Testis (tissue), 2 donors: ENCODE results near the gene SHF.

ENCODE experiments used
- POLR2A ChIP-seq: fragments of 450-650 bp; IDR thresholded peaks from one replicate; pipeline ENCODE4 v1.6.1; 2017; ENCODE audit warnings: antibody characterized with exemption, mild to moderate bottlenecking, moderate library complexity
- TF ChIP-seq, protein P1 (sequence below), 3 experiments: fragments of 450-650 bp in 2 of 3; fragments of 200-600 bp in 1 of 3; sonication (generic) in 1 of 3; IDR thresholded peaks; one replicate each; pipeline ENCODE4 v1.5.1; 2016 to 2019; ENCODE audit warnings: antibody characterized with exemption in 3 of 3, mild to moderate bottlenecking in 2 of 3, moderate library complexity in 1 of 3

DNA sequence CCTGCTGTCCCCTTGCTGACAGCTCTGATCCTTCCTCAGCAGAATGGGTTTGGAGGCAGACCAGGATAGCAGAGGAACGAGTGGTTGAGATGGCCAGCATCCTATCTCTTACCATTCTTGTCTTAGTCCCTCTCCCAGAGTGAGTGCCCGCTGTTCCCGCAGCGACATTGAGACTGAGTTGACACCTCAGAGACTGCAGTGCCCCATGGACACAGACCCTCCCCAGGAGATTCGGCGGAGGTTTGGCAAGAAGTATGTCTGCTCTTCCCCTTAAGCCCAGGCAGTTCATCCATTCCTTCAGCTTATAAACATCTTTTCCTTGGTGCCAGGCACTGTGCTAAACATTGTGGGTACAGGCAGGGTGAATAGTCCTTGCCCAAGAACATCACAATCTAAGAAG is 36.8 kb downstream of the SHF start:
- TF ChIP-seq POLR2A = no peak
- TF ChIP-seq, protein P1, sequence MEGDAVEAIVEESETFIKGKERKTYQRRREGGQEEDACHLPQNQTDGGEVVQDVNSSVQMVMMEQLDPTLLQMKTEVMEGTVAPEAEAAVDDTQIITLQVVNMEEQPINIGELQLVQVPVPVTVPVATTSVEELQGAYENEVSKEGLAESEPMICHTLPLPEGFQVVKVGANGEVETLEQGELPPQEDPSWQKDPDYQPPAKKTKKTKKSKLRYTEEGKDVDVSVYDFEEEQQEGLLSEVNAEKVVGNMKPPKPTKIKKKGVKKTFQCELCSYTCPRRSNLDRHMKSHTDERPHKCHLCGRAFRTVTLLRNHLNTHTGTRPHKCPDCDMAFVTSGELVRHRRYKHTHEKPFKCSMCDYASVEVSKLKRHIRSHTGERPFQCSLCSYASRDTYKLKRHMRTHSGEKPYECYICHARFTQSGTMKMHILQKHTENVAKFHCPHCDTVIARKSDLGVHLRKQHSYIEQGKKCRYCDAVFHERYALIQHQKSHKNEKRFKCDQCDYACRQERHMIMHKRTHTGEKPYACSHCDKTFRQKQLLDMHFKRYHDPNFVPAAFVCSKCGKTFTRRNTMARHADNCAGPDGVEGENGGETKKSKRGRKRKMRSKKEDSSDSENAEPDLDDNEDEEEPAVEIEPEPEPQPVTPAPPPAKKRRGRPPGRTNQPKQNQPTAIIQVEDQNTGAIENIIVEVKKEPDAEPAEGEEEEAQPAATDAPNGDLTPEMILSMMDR (IDR thresholded peaks at IDR 0.05) = no peak
